ENCODE data around the gene PAK1.

- TF ChIP-seq CTCF (IDR thresholded peaks at IDR 0.05) (no peak), ZFX (IDR thresholded peaks at IDR 0.05; ENCODE audit: borderline replicate concordance) (no peak)
Observed at GRCh38 chr11:77518471-77518870, 44.6 kb upstream of the PAK1 start.
